GM18870 (cell line): ENCODE measurements around the gene PDE6B.

ENCODE experiments used
- ATAC-seq: cut with Tn5 transposase; IDR thresholded peaks from one replicate; pipeline ENCODE4 v1.9.1; 2021; ENCODE audit warnings: moderate library complexity; ENCODE audit not compliant: unreplicated experiment

PDE6B gene

DNA sequence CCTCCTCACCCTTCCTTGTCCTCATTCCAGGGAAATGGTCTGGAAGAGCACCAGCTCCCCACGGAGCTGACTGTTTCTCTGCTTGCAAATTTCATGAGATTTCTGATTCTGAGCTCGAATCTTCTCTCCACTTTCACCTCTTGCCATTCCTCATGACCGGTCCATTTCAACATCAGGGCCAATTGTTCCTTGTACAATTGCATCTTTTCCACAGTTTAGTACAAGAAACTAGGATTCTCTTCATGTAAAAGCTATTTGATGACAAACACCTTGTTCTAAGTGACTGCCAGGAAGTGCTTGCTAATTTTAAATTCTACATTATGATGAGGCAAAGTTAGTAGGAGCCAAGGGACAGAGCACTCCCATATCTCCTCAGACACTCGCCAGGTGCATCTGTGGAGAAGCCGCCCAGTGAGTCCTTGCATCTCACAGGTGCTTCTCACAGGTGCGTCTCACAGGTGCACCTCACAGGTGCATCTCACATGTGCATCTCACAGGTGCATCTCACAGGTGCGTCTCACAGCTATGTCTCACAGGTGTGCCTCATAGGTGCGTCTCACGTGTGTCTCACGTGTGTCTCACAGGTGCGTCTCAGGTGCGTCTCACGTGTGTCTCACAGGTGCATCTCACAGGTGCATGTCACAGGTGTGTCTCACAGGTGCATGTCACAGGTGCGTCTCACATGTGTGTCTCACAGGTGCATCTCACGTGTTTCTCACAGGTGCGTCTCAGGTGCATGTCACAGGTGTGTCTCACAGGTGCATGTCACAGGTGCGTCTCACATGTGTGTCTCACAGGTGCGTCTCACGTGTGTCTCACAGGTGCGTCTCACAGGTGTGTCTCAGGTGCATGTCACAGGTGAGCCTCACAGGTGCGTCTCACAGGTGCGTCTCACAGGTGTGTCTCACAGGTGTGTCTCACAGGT lies 3.0 kb upstream of the PDE6B start:
- no peak for ATAC-seq

DNA sequence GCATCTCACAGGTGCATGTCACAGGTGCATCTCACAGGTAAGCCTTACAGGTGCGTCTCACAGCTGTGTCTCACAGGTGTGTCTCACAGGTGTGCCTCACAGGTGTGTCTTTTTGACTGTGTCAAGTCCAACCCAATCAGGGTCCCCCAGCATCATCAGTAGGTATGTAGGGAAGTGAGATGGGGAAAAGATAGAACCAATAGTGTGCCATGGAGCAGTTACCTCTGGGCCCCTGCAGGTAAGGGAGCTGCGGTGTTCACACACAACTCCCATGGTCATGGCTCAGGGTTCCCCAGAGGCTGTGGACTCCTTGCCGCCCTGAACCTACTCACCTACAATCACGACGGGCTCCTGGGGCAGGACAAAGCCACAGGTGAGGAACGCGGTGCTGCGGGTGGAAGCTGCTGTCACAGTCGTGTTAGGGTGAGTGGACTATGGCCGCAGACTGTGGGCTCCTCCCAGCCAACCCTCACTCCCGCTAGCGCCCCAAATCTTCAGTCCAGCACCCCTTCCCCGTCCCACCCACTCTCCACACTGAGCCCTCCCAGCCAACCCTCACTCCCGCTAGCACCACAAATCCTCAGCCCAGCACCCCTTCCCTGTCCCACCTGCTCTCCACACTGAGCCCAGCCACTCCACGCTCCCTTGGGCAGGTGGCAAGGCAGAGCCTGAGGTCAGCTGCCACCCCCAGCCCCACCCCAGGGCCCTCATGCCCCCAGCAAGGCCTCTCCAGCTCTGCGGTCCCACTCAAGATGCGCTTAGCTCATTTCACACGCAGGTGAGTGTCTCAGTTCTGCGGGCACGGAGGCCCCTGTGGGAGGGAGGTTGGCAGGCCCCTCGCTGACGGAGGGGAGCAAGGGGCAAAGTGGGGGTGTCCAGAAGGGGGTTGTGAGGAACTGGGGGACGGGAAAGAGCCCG lies 2.1 kb upstream of the PDE6B start:
- no peak for ATAC-seq

DNA sequence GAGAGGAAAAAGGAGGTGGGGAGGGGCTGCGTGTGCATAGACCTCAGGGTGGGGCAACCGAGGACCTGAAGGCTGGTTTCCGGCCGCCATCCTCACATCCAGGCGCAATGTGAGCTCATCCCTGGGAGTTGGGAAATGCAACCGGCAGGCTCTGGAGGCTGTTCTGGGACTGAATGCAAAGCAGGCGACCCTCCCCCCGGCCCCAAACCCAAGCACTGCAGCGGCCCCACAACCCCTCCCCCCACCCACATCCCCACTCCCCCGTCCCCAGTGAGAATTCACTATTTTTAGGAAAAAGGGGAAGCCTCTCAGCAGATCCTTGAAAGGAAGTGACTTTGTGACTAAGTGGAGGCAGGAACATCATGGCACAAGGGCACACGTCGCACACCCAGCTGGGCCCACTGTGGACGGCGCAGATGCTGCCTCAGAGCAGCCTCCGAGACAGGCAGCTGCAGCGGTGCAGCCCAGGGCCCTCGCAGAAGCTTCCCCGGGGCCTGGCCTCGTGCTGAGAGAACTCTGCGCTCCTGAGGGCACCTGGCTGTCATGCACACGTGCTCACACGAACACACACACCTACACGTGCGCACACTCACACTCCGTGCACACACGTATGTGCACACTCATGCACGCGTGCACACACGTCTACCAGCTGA lies 1.3 kb upstream of the PDE6B start:
- no peak for ATAC-seq

DNA sequence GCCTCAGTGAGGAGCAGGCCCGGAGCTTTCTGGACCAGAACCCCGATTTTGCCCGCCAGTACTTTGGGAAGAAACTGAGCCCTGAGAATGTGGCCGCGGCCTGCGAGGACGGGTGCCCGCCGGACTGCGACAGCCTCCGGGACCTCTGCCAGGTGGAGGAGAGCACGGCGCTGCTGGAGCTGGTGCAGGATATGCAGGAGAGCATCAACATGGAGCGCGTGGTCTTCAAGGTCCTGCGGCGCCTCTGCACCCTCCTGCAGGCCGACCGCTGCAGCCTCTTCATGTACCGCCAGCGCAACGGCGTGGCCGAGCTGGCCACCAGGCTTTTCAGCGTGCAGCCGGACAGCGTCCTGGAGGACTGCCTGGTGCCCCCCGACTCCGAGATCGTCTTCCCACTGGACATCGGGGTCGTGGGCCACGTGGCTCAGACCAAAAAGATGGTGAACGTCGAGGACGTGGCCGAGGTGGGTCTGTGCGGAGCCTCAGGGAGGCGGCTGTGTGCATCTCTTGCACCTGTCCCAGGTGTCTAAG lies 323 bp downstream of the PDE6B start:
- no peak for ATAC-seq

DNA sequence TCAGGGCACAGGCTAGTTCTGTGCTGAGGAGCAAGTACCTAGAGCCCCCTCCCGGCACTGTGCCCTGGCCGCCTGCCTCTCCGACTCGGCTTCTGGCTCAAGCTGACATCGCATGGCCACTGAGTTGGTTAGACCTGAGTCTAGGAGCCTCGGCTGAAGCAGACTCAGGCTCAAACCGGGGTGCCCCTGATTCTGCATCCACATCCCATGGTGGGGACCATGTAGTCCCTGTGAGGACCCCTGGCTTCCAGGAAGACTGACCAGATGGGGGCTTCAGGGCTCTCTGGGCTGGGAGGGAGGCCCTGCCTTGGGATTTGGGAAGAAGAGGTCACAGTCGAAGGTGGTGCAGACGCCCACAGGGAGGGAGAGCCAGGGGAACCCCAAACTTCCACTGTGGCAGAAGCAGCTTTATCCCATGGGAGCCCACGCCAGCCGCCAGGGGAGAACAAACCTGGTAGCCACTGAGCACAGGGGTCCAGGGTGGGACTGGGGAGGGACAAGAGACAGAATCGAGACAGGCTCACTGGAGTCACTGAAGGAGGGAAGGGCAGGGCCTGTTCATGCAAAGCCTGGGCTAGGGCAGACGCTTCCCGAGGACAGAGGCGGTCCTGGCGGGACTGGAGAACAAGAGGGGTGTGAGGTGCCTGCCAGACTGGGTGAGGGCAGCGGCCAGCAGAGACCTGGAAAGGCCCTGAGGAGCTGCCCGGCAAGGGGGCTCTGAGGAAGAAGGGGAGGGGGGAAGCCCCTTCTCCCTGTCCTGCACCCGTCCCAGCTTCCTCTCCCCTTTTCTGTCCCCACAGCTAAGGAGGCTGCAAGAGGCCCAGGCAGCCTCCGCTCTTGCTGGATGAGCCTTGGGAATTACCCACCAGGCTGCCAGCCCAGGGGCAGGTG lies 1.1 kb downstream of the PDE6B start:
- no peak for ATAC-seq

DNA sequence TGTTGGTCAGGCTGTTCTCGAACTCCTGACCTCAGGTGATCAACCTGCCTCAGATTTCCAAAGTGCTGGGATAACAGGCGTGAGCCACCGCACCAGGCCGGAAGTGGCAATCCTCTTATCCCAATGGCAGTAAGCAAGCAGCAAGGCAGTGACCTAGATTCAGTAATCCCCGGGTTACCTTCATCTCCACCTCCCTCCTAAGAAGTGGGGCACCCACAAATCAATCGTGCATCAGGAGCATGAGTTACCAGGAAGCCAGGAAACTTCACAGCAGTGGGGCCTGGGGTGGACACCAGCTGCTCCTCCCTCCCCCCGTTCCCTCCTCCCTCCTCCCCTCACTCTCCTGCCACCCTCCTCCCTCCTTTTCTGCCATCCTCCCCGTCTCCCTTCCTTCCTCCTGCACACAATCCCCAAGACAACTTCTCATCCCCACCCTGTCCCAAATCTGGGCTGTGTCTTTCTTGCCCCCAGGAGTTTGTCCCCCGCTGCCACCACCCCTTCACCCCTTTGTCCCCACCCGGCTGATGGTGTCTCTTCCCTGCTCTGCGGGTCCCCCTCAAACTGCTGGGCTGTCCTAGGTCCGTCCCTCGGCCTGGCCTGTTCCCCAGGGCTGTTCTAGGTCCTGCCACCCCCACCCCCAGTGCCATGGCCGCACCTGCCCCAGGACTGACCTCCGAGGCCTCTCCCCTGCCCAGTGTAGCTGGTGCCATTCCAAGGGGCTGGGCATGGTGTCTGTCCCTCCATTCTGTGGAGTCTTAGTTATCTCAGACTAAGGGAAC lies 2.2 kb downstream of the PDE6B start:
- no peak for ATAC-seq

DNA sequence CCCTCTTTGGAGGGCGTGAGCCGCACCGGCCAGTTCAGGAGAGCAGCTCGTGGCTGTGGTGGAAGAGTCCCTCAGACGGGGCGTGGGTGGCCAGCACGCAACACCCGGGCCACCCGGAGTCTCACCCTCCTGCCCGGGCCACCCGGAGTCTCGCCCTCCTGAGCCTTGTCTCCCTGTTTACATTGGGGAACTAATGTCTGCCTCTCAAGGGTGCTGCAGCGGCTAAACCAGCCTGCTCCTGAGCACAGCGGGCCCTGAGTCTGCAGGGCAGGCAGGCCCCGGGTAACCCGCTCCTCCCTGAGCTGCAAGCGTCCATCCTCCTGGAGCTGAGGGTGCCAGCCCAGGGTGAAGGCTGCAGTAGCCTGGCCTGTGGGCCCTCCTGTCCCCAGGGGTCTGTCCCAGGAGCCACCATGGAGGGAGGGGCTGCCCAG lies 3.0 kb downstream of the PDE6B start:
- no peak for ATAC-seq

DNA sequence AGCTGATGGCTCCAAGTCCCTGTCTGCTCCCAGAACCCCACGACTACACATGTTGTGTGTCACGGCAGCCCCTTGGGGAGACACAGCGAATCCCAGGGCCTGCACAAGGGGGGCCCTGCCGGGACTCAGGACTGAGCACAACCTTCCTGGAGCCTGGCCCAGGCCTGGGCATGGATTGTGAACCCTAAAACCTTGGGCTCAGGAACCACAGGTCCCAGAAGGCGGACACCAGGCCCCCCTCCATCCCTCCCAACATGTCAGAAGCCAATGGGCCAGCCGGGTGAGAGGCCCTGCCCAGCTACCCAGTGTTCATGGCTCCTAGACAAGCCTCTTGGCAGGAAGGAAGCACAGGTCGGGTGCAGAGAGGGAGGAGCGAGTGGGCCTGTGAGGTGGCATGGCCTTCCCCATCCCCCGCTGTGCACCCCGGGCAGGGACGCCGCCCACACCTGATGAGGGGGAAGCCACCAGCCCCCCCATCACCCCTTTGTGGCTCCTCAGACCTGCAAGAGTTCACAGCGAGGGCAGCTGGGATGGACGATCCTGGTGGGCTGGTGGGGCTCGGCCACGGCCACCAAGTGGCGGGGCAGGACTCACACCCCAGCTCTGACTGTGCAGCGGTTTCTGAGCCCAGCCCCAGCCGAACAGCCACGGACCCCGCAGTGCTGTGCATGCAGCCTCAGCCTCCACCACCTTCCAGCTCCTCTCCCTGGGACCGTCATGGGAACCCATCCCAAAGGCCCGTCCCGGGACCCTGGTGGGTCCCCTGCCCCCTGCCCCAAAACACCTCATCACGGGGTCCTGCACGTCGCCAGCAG lies 3.7 kb downstream of the PDE6B start:
- ATAC-seq, result no peak

DNA sequence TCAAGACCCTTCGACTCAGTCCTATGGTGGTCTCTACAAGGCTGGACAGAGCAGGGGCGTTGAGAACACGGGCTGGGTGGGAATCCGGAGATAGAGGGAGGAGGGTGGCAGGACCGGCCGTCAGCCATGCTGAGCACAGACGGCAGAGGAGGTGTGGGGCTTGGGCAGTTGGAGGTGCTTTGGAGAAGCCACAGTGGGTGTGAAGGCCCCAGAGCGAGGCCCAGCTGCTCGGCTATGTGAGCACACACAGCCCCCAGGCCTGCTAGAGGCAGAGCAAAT lies 4.2 kb downstream of the PDE6B start:
- ATAC-seq, result no peak

DNA sequence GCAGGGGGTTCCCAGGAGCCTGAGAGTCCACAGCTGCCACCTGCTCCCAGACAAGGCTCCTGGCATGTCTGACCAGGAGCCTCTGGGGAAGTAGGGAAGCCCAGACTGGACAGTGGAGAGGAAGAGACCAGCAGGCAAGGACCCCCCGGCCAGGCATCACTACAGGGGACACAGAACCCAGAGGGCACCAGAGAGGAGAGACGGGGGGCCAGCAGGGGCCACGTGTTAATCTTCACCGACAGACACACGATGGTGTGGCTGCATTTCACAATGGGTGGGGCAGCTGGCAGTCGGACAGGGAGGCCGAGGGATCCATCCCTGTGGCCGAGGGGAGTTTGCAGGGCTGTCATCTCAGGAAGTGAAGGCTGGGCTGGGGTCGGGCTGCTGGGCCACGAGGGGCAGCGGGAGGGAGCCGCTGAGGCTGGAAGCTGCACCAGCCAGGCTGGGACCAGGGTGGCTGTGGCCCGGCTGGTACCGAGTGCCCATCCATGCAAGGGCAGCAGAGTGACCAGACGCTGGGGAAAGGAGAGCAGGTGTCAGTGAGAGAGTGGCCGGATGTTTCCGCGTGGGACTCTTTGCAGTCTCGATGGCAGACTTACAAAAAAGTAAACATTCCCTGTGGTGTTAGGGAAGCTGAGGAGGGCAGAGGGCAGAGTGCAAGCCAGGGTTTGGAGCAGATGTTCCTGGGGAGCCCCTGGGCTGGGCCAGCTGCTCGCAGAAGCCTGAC lies 4.7 kb downstream of the PDE6B start:
- no peak for ATAC-seq

DNA sequence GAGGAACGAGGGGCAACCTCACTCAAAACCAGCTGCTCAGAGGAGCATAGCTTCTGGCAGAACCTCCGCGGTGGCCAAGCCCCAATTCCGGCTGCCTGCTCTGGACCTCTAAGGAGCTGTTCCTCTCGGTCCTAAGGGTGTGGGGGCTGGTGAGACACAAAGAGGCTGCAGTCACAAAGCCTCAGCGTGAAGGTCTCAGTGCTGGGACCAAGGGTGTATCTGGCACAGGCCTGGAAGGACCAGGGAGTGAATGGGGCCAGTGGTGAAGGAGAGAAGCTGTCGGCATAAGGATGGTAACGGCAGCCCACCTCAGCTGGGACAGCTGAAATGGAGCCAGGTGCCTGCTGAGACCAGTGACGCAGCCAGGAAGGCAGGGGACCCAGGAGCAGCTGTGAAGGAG lies 5.3 kb downstream of the PDE6B start:
- ATAC-seq, result no peak

DNA sequence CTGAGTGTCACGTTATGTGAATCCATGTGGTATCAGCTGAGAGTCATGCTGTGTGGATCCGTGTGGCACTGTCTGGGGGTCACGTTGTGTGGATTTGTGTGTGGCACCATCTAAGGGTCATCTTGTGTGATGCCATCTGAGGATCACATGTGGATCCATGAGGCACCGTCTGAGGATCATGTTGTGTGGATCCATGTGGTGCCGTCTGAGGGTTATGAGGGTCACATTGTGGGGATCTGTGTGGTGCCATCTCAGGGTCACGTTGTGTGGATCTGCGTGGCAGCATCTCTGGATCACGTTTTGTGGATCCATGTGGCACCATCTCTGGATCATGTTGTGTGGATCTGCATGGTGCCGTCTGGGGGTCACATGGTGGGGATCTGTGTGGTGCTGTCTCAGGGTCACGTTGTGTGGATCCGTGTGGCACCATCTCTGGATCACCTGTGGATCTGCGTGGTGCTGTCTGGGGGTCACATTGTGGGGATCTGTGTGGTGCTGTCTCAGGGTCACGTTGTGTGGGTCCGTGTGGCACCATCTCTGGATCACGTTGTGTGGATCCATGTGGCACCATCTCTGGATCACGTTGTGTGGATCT lies 6.9 kb downstream of the PDE6B start:
- no peak for ATAC-seq

DNA sequence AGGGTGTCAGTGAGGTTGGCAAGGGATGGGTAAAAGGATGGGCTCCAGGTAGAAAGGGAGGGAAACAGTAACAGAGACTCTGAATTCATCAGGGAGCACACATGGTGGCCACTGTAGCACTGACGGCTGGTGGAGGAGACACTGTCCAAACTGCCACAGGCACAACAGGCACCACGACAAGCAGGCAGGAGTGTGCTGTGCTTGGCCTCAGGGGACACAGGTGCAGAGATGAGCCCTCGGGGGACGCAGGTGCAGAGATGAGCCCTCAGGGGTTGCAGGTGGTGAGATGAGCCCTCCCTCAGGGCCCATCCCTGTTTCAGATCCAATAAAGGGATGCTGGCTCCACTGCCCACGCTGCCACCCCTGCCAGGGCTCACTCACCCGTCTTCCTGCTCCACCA lies 7.6 kb downstream of the PDE6B start:
- ATAC-seq, result no peak

DNA sequence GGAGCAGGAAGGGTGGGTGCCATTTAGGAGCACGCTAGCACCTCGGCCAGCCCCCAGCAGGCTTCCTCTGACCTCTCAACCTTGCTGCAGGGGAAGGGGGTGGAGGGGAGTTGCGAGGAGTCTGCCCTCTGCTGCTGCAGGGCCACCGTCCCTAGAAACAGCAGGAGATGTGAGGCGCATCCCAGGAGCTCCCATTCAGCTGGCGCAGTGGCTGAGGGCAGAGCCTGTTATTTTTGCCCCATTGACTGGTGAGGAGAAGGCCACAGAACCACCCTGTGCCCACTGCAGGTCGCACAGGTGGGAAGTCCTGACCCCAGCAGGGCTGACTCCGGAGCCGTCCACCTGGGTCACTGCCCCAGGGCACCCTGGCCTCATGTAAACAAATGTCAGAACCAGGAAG lies 8.0 kb downstream of the PDE6B start:
- no peak for ATAC-seq

DNA sequence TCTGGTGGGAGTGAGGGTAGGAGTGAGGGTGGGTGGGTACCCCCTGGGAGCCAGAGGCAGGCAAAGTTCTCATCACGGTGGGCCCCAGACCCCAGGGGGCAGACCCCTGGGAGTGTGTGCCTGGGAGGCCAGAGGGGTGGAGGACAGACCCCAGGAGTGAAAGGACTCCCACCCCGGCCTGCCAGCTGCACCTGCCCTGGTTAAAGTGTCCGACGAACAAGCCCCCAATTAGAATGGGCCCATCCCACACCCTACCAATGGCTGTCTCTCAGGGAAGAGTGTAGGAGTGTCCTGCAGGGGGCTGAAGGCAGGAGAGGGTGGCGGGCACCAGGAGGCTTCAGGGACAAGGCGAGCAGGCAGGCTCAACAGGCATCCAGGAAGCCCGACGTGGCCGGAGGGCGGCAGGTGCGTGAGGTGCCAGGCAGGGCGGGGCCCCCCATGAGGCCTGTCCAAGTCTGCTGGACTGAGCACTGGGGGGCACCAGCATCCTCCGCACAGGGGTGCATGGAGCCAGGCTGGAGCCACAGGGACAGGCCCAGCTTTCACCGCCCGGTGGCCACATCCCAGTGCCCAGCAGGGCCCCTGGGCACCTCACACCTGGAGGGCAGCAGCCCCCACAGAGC lies 8.7 kb downstream of the PDE6B start:
- ATAC-seq, result no peak

DNA sequence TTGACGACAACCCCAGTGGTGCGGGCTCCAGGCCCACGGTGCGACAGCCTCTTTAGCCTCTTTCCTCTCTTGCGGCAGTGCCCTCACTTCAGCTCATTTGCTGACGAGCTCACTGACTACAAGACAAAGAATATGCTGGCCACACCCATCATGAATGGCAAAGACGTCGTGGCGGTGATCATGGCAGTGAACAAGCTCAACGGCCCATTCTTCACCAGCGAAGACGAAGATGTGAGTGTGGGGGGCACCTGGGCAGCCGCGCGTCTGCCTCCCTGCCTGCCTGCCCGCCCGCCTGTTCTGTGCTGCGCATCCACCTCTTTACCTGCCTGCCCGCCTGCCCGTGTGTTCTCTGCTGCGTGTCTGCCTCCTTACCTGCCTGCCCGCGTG lies 9.2 kb downstream of the PDE6B start:
- no peak for ATAC-seq
